ENCODE measurements around the gene AGPAT3. TPM values are rescaled to one million over a fixed set of nuclear protein-coding genes. Genes with fewer than 3 reads are reported as not detected.

AGPAT3 gene
- total RNA-seq, 1 donor from 2014 or later, result 39.1 TPM

DNA sequence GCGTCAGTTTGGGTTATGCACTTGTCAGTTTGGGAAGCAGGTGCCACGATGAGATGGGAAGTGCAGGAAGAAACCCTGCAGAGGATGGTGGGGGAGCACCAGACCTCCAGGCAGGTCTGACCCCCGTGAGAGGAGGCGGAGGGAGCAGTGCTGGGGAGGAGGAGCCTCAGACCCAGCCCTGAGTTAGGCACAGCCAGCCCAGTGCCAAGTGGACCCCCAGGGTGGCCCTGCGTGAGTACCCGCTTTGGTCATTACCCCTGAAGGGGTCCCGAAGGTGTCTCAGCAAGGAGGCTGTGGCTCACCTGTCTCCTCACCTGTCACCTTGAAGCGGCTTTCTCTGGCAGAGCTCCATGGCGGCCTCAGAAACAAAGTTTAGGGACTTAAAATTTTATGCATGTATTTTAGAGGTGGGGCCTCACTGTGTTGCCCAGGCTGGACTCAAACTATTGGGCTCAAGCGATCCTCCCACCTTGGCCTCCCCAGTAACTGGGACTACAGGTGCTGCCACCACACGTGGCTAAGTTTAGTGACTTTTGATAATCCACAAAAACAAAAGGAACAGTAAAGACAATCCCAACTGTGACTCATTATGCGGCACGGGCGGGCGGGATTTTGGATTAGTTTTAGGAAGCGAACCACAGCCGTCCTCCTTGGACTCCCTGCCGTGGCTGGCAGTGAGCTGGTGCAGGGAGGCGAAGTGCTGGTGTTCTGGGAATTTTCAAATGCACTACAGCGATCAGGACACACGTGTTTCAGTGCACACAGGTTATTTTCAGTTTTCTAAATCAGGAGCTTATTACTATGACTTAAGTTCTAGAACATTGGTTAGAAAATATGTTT lies 4.7 kb downstream of the AGPAT3 start:
- DNase-seq (ENCODE audit: low read depth), result no peak
- TF ChIP-seq, protein P1, sequence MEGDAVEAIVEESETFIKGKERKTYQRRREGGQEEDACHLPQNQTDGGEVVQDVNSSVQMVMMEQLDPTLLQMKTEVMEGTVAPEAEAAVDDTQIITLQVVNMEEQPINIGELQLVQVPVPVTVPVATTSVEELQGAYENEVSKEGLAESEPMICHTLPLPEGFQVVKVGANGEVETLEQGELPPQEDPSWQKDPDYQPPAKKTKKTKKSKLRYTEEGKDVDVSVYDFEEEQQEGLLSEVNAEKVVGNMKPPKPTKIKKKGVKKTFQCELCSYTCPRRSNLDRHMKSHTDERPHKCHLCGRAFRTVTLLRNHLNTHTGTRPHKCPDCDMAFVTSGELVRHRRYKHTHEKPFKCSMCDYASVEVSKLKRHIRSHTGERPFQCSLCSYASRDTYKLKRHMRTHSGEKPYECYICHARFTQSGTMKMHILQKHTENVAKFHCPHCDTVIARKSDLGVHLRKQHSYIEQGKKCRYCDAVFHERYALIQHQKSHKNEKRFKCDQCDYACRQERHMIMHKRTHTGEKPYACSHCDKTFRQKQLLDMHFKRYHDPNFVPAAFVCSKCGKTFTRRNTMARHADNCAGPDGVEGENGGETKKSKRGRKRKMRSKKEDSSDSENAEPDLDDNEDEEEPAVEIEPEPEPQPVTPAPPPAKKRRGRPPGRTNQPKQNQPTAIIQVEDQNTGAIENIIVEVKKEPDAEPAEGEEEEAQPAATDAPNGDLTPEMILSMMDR (conservative IDR thresholded peaks at IDR 0.05; ENCODE audit: low read depth, low read length), result no peak
- no peak overlapping the region for H3K4me3 ChIP-seq (ENCODE audit: low read depth, low read length)

DNA sequence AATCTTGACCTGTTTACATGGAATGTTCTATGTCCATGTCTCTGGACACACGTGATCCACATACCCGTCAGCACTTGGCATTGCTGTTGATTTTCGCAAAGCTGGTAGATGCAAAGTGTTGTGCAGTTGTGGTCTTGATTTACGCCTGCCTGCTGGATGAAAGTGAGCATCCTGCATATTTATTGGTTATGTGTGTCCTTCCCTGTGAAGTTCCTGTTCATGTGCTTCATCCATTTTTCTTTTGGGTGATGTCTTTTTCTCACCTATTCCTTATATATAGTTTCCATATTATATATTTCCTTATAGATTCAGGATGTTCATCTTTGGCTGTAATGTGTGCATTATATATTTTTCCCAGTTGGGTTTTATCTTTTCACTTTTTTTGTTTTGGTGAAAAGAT lies 6.5 kb downstream of the AGPAT3 start:
- no peak for DNase-seq (ENCODE audit: low read depth)
- no peak overlapping the region for H3K4me3 ChIP-seq (ENCODE audit: low read depth, low read length)
- TF ChIP-seq, protein P1 (conservative IDR thresholded peaks at IDR 0.05; ENCODE audit: low read depth, low read length), result no peak

GRCh38 chr21:43872531-43873197 lies 7.6 kb downstream of the AGPAT3 start:
- DNase-seq (ENCODE audit: low read depth), result no peak
- TF ChIP-seq, protein P1 (conservative IDR thresholded peaks at IDR 0.05; ENCODE audit: low read depth, low read length), result no peak
- no peak overlapping the region for H3K4me3 ChIP-seq (ENCODE audit: low read depth, low read length)

- no peak overlapping the region for H3K4me3 ChIP-seq (ENCODE audit: low read depth, low read length)
- TF ChIP-seq, protein P1 (conservative IDR thresholded peaks at IDR 0.05; ENCODE audit: low read depth, low read length), result no peak
- DNase-seq (ENCODE audit: low read depth), result no peak
Observed at GRCh38 chr21:43873673-43874072, 8.7 kb downstream of the AGPAT3 start.

GRCh38 chr21:43874085-43874805 lies 9.2 kb downstream of the AGPAT3 start:
- no peak overlapping the region for H3K4me3 ChIP-seq (ENCODE audit: low read depth, low read length)
- DNase-seq (ENCODE audit: low read depth), result no peak
- TF ChIP-seq, protein P1 (conservative IDR thresholded peaks at IDR 0.05; ENCODE audit: low read depth, low read length), result no peak

DNA sequence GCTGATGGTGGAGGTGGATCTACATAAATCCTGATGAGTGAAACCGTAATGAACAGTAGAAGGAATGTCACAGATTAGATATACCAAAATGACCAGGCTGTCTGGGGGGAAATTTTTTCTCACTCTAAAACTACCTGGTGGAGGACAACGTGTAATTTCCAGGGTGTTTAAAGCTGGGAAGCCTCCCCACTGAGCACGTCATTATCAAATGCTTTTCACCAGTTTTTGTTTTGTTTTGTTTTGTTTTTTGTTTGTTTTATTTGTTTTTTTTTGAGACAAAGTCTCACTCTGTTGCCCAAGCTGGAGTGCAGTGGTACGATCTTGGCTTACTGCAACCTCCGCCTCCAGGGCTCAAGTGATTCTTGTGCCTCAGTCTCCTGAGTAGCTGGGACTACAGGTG lies 11.6 kb downstream of the AGPAT3 start:
- no peak overlapping the region for H3K4me3 ChIP-seq (ENCODE audit: low read depth, low read length)
- no peak for DNase-seq (ENCODE audit: low read depth)
- TF ChIP-seq, protein P1 (conservative IDR thresholded peaks at IDR 0.05; ENCODE audit: low read depth, low read length), result no peak
